HG03060 (cell line): ENCODE results near the gene ARHGAP31.

Source experiments
- ATAC-seq: cut with Tn5 transposase; IDR thresholded peaks from one replicate; pipeline ENCODE4 v1.9.1; 2021; ENCODE audit warnings: low read depth, moderate number of reproducible peaks; ENCODE audit not compliant: unreplicated experiment

Gene ARHGAP31

GRCh38 chr3:119427669-119428068 lies 133.5 kb downstream of the ARHGAP31 start:
- ATAC-seq, result no peak

- ATAC-seq, result no peak
Observed at GRCh38 chr3:119428538-119428937, 134.4 kb downstream of the ARHGAP31 start.

- ATAC-seq, result no peak
Observed at GRCh38 chr3:119433613-119434325, 139.6 kb downstream of the ARHGAP31 start.

- ATAC-seq, result no peak
Observed at GRCh38 chr3:119434703-119435102, 140.5 kb downstream of the ARHGAP31 start.

- no peak for ATAC-seq
Observed at GRCh38 chr3:119436977-119437376, 142.8 kb downstream of the ARHGAP31 start.

- no peak for ATAC-seq
Observed at GRCh38 chr3:119437691-119438258, 143.6 kb downstream of the ARHGAP31 start.

GRCh38 chr3:119443179-119443578 lies 149.0 kb downstream of the ARHGAP31 start:
- ATAC-seq, result no peak

- no peak for ATAC-seq
Observed at GRCh38 chr3:119444590-119444989, 150.4 kb downstream of the ARHGAP31 start.

- no peak for ATAC-seq
Observed at GRCh38 chr3:119453822-119454221, 159.6 kb downstream of the ARHGAP31 start.

GRCh38 chr3:119456469-119456868 lies 162.3 kb downstream of the ARHGAP31 start:
- no peak for ATAC-seq

GRCh38 chr3:119457246-119457645 lies 163.1 kb downstream of the ARHGAP31 start:
- no peak for ATAC-seq

GRCh38 chr3:119463171-119464169 lies 169.3 kb downstream of the ARHGAP31 start, which contains the start of gene TMEM39A:
TSS of gene TMEM39A (minus strand) at chr3:119463615. CDS start at chr3:119462074, 1,541 bp downstream.
- peak; percentile 95 for ATAC-seq

- no peak for ATAC-seq
Observed at GRCh38 chr3:119468041-119468440, 173.9 kb downstream of the ARHGAP31 start.

- no peak for ATAC-seq
Observed at GRCh38 chr3:119469418-119470189, 175.4 kb downstream of the ARHGAP31 start.
